IPS-18c (cell line): Measurements from ENCODE around the gene CC2D1A.
A peak's percentile ranks its signal among the peaks of the same experiment; 100 is the strongest.
"Not testable (repeated sequence)": the region's sequence is repeated elsewhere in the genome, so short reads cannot be mapped to it uniquely, and the experiment has no call there.

Experiments
- H3K4me3 ChIP-seq: 2 replicates; pipeline ENCODE4 v1.7.0; 2013; ENCODE audit warnings: low read depth, mild to moderate bottlenecking, low read length, moderate library complexity; ENCODE audit not compliant: insufficient read depth
- H3K9me3 ChIP-seq: one replicate; pipeline ENCODE4 v1.6.1; 2013; ENCODE audit warnings: mild to moderate bottlenecking, low read length, moderate library complexity; ENCODE audit not compliant: control insufficient read depth, insufficient read depth

CC2D1A gene

DNA sequence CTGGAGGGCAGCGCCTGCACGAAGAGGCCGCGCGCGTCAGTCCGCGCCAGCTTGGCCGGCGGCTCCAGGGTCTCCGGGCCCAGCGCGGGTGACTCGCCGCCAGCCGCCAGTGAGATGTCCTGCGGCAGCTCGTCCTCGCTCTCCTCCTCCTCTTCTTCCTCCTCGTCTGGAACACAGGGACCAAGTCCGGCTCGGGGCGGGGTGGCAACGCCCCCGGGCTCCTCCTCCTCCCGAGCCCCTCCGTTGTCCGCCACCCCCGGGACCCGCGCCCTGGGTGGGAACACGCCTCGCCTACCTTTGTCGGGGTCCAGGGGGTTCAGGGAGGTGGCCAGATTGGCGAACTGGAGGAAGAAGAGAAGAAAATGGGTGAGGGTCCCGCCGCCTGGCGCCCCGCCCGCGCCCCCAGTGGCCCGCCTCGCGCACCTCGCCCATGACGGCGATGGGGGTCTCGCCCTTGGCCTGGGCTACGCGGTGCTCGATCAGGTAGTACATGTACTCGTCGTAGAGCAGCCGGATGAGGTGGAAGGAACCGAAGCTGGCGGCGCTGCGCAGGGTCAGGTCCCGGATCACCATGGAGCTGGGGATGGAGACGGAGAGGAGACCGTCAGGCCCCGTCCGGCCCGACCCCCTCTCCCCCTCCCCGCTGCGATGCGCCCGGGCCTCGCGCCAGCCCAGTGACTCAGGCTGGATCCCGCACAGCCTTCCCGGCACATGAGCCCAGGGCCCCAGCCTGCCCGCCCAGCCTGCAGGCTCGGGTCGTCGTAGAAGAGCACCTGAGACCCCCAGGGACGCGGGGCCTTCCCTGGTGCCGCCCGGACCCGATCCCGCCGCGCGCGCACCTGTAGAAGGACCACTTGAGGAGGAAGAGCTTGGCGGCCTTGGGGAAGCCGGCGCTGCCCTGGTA is 57.0 kb downstream of the CC2D1A start:
- Histone ChIP-seq H3K4me3 (peak overlapping the region; percentile 51), H3K9me3 (no peaks in the 10 kb centered on the region)

DNA sequence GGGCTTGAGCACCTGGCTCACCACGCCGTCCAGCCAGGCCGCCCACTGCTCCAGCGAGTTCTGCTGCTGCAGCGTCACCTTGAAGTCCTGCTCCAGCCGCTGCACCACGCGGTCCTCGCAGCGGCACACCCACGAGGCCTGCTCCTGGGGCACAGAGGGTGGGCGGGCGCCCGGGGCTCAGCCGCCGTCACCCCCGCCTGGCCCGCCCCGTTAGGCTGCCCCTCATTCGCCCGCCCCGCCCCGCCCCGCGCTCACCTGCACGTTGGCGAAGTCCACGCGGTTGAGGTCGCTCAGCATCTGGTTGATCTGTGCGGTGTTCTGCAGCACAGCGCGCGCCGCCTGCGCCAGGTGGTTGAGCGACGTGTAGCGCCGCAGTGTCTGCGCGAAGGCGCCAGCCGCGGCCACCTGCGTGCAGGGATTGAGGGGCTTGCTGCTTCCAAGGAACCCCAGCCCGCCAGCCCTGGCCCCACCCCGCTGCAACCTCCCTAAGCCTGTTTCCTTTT is 57.7 kb downstream of the CC2D1A start:
- Histone ChIP-seq H3K4me3 (peak overlapping the region; percentile 51; the same call in 1 of the 2 replicates), H3K9me3 (no peaks in the 10 kb centered on the region)

GRCh38 chr19:13964776-13965175 is 58.8 kb downstream of the CC2D1A start:
- H3K9me3 ChIP-seq = no peaks in the 10 kb centered on the region

DNA sequence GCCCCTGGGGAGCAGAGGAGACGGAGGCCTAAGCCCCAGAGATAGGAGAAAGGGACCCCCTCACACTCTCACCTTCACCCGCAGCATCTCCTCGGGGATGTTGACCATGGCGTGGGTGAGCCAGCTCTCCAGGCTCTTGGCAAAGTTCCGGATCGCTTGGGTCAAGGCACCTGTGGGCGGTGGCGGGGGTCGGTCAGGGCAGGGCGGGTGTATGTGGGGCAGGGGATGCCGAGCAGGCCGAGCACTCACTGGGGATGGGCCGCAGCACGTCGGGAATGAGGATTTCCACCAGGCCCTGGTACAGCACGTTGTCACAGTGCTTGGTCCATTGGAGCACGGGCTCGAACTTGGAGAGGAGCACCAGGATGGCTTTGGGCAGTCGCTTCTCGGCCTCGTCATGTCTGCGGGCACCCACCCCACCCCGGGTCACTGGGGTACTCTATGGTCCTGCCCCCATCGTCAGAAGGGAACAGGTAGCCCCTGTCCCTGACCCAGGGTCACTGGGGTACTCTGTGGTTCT is 59.4 kb downstream of the CC2D1A start:
- H3K9me3 ChIP-seq = no peaks in the 10 kb centered on the region

More at GRCh38 chr19:13964776-13965175, 58.8 kb downstream of the CC2D1A start:
- no peak overlapping the region for H3K4me3 ChIP-seq

GRCh38 chr19:13965926-13966683 is 60.1 kb downstream of the CC2D1A start:
- no peaks in the 10 kb centered on the region for H3K9me3 ChIP-seq
- no peak overlapping the region for H3K4me3 ChIP-seq

More for the DNA sequence above, 59.4 kb downstream of the CC2D1A start:
- H3K4me3 ChIP-seq = no peak overlapping the region

DNA sequence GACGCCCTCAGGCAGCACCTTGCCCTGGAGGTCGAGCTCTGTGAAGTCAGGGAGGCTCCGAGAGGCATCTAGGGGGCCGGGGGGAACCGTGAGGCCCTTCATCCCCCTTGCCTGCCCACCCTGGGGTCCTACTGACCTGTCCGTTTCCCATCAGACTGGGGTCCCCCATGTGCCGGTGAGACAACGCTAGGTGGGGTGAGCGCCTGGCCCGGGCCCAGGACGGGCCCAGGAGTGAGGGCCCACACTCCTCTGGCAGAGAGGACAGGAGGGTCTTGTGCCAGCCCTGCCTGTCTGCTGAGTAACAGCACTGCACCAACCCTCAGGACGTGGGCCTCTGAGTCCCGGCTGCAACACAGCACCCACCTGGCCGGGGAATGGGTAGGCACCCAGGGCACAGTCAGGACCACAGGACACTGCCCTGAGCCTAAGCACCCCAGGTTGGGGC is 60.7 kb downstream of the CC2D1A start:
- no peaks in the 10 kb centered on the region for H3K9me3 ChIP-seq
- no peak overlapping the region for H3K4me3 ChIP-seq

DNA sequence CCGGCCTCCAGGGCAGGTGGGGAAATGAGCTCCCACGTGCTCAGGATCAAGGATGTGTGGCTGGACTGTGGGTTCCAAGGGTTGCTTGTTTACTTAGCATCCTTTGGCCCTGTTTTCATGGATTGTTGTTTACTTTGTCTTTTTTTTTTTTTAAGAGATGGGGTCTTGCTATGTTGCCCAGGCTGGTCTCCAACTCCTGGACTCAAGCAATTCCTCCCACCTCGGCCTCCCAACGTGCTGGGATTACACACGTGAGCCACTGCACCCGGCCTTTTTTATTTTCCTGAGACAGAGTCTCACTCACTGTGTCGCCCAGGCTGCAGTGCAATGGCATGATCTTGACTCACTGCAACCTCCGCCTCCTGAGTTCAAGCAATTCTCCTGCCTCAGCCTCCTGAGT is 61.2 kb downstream of the CC2D1A start:
- not testable (repeated sequence) for H3K9me3 ChIP-seq, H3K4me3 ChIP-seq

DNA sequence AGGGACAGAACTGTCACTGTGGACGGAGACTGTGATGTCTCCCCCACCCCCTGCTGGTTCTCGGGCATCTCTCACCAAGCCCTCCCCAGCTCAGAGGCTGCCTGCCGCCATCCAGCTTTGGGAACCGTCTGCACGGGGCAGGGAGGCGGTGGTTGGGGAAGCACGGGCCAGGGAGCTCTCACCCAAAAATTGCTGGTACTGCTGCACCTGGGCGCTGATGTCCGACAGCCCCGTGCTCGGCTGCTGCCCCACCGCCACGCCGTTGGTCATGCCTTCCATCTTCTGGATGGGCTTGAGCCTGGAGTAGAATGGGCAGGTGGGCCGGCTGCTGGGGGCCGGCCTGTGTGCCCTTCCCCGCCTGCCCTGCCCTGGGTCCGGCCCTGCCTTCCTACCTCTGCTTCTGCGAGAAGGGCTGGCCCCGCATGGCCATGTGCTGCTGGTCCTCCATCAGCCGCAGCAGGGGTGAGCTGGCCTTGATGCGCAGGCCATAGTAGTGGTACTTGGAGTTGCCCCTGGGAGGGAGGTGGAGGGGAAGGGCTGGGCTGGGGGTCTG is 62.5 kb downstream of the CC2D1A start:
- H3K9me3 ChIP-seq = no peaks in the 10 kb centered on the region
- H3K4me3 ChIP-seq = no peak overlapping the region

GRCh38 chr19:13968999-13969398 is 63.0 kb downstream of the CC2D1A start:
- Histone ChIP-seq H3K4me3 (no peak overlapping the region), H3K9me3 (no peaks in the 10 kb centered on the region)

- H3K4me3 ChIP-seq = no peak overlapping the region
- no peaks in the 10 kb centered on the region for H3K9me3 ChIP-seq
Observed at GRCh38 chr19:13969897-13970296, 63.9 kb downstream of the CC2D1A start.

DNA sequence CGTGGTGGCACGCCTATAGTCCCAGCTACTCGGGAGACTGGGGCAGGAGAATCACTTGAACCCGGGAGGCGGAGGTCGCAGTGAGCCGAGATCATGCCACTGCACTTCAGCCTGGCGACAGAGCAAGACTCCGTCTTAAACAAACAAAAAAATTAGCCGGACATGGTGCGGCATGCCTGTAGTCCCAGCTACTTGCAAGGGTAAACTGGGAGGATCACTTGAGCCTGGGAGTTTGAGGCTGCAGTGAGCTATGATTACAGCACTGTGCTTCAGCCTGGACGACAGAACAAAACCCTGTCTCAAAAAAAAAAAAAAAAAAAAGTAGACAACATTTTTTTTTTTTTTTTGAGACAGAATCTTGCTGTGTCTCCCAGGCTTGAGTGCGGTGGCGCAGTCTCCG is 65.9 kb downstream of the CC2D1A start:
- not testable (repeated sequence) for H3K4me3 ChIP-seq, H3K9me3 ChIP-seq

GRCh38 chr19:13972368-13973155 is 66.6 kb downstream of the CC2D1A start:
- H3K9me3 ChIP-seq = no peaks in the 10 kb centered on the region
- H3K4me3 ChIP-seq = no peak overlapping the region

DNA sequence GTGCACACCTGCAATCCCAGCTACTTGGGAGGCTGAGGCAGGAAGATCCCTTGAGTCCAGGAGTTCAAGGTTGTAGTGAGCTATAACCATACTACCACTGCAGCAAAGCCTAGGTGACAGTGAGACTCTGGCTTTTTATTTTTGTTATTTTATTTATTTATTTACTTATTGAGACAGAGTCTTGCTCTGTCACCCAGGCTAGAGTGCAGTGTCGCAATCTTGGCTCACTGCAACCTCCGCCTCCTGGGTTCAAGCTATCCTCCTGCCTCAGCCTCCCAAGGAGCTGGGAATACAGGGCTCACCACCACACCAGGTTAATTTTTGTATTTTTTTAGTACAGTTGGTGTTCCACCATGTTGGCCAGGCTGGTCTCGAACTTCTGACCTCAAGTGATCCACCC is 67.5 kb downstream of the CC2D1A start:
- not testable (repeated sequence) for H3K9me3 ChIP-seq, H3K4me3 ChIP-seq

- peaks cover 2% of the 10 kb centered on the region for H3K9me3 ChIP-seq
- H3K4me3 ChIP-seq = no peak overlapping the region
Observed at GRCh38 chr19:13974073-13974472, 68.1 kb downstream of the CC2D1A start.

DNA sequence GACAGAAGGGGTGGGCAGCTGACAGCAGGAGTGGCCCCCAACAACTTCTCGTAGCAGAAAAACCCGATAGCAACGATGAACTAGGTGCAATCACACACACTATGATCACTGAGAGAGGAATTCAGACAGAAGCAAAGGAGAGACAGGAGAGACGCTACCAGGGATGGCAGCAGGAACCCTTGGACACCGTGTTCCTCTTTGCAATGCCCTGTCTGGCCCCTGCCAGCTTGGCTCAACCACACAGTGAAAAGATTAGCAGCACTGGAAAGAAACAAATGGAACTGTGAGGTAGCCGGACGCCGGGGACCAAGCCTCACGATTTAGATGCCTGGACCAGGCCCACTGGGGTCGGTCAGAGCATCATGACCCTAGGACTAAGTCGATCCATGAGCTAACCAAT is 69.9 kb downstream of the CC2D1A start:
- H3K4me3 ChIP-seq = no peak overlapping the region
- peaks cover 2% of the 10 kb centered on the region for H3K9me3 ChIP-seq

GRCh38 chr19:13976446-13976845 is 70.4 kb downstream of the CC2D1A start:
- no peak overlapping the region for H3K4me3 ChIP-seq
- peaks cover 2% of the 10 kb centered on the region for H3K9me3 ChIP-seq

DNA sequence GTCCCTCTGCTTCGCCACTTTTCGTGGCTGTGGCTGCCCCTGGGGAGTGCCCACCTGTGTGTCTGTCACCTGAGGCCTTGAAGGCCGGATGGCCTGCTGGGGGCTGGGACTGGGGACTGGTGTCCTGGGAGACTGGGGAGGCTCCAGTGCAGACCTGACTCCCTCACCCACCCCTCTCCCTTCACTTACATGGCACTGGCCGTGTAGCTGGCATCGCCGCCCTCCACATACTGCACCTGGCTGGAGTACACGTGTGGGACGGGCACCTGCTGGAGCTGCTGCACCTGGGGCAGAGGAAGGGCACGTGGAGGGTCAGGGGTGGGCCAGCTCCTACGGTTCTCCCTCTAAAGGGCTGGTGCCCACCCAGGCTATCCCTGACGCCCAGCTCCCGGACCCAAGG is 71.8 kb downstream of the CC2D1A start:
- peaks cover 2% of the 10 kb centered on the region for H3K9me3 ChIP-seq
- peak overlapping the region; percentile 34; the same call in 1 of the 2 replicates for H3K4me3 ChIP-seq
